WTC11 (cell line): ENCODE data around the gene DNAJC9.

Experiments
- ETV6 ChIP-seq: sonication (generic); formaldehyde crosslinking; IDR thresholded peaks from 2 replicates; pipeline ENCODE4 v1.8.1; 2022; ENCODE audit warnings: mild to moderate bottlenecking, missing genetic modification reagents
- NR2C2 ChIP-seq: sonication (generic); formaldehyde crosslinking; IDR thresholded peaks from 2 replicates; pipeline ENCODE4 v1.8.0; 2022; ENCODE audit warnings: mild to moderate bottlenecking, missing genetic modification reagents
- SP1 ChIP-seq: sonication (generic); formaldehyde crosslinking; conservative IDR thresholded peaks from 2 replicates; pipeline ENCODE4 v1.8.1; 2022; ENCODE audit warnings: missing genetic modification reagents
- TF ChIP-seq, protein P1 (sequence below): fragments of 200-600 bp; IDR thresholded peaks from 2 replicates; pipeline ENCODE4 v1.8.0; 2022; ENCODE audit warnings: antibody characterized with exemption
- TF ChIP-seq, protein P2 (sequence below): sonication (generic); formaldehyde crosslinking; IDR thresholded peaks from 2 replicates; pipeline ENCODE4 v1.8.1; 2023; ENCODE audit warnings: mild to moderate bottlenecking, missing genetic modification reagents, borderline replicate concordance
- TF ChIP-seq, protein P3 (sequence below): sonication (generic); formaldehyde crosslinking; IDR thresholded peaks from 2 replicates; pipeline ENCODE4 v1.8.0; 2022; ENCODE audit warnings: mild to moderate bottlenecking, missing genetic modification reagents

- TF ChIP-seq, protein P1, sequence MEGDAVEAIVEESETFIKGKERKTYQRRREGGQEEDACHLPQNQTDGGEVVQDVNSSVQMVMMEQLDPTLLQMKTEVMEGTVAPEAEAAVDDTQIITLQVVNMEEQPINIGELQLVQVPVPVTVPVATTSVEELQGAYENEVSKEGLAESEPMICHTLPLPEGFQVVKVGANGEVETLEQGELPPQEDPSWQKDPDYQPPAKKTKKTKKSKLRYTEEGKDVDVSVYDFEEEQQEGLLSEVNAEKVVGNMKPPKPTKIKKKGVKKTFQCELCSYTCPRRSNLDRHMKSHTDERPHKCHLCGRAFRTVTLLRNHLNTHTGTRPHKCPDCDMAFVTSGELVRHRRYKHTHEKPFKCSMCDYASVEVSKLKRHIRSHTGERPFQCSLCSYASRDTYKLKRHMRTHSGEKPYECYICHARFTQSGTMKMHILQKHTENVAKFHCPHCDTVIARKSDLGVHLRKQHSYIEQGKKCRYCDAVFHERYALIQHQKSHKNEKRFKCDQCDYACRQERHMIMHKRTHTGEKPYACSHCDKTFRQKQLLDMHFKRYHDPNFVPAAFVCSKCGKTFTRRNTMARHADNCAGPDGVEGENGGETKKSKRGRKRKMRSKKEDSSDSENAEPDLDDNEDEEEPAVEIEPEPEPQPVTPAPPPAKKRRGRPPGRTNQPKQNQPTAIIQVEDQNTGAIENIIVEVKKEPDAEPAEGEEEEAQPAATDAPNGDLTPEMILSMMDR: no peak
- TF ChIP-seq, protein P2, sequence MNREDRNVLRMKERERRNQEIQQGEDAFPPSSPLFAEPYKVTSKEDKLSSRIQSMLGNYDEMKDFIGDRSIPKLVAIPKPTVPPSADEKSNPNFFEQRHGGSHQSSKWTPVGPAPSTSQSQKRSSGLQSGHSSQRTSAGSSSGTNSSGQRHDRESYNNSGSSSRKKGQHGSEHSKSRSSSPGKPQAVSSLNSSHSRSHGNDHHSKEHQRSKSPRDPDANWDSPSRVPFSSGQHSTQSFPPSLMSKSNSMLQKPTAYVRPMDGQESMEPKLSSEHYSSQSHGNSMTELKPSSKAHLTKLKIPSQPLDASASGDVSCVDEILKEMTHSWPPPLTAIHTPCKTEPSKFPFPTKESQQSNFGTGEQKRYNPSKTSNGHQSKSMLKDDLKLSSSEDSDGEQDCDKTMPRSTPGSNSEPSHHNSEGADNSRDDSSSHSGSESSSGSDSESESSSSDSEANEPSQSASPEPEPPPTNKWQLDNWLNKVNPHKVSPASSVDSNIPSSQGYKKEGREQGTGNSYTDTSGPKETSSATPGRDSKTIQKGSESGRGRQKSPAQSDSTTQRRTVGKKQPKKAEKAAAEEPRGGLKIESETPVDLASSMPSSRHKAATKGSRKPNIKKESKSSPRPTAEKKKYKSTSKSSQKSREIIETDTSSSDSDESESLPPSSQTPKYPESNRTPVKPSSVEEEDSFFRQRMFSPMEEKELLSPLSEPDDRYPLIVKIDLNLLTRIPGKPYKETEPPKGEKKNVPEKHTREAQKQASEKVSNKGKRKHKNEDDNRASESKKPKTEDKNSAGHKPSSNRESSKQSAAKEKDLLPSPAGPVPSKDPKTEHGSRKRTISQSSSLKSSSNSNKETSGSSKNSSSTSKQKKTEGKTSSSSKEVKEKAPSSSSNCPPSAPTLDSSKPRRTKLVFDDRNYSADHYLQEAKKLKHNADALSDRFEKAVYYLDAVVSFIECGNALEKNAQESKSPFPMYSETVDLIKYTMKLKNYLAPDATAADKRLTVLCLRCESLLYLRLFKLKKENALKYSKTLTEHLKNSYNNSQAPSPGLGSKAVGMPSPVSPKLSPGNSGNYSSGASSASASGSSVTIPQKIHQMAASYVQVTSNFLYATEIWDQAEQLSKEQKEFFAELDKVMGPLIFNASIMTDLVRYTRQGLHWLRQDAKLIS: no peak
- TF ChIP-seq, protein P3, sequence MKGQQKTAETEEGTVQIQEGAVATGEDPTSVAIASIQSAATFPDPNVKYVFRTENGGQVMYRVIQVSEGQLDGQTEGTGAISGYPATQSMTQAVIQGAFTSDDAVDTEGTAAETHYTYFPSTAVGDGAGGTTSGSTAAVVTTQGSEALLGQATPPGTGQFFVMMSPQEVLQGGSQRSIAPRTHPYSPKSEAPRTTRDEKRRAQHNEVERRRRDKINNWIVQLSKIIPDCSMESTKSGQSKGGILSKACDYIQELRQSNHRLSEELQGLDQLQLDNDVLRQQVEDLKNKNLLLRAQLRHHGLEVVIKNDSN: no peak
- TF ChIP-seq SP1: no peak
- TF ChIP-seq NR2C2 (CRISPR knock-in tag): no peak
- no peak for TF ChIP-seq ETV6 (CRISPR knock-in tag)
Observed at GRCh38 chr10:73248259-73248724, 1.2 kb upstream of the DNAJC9 start.
